ENCODE measurements around the gene TAOK2. TPM values are rescaled to one million over a fixed set of nuclear protein-coding genes. Genes with fewer than 3 reads are reported as not detected.

The TAOK2 gene
- total and polyA plus RNA-seq, 2 of the 13 experiments (the other 11 are each of a cell fraction or from before 2014, with no cell fraction given): 17.4 to 43.2 TPM

DNA sequence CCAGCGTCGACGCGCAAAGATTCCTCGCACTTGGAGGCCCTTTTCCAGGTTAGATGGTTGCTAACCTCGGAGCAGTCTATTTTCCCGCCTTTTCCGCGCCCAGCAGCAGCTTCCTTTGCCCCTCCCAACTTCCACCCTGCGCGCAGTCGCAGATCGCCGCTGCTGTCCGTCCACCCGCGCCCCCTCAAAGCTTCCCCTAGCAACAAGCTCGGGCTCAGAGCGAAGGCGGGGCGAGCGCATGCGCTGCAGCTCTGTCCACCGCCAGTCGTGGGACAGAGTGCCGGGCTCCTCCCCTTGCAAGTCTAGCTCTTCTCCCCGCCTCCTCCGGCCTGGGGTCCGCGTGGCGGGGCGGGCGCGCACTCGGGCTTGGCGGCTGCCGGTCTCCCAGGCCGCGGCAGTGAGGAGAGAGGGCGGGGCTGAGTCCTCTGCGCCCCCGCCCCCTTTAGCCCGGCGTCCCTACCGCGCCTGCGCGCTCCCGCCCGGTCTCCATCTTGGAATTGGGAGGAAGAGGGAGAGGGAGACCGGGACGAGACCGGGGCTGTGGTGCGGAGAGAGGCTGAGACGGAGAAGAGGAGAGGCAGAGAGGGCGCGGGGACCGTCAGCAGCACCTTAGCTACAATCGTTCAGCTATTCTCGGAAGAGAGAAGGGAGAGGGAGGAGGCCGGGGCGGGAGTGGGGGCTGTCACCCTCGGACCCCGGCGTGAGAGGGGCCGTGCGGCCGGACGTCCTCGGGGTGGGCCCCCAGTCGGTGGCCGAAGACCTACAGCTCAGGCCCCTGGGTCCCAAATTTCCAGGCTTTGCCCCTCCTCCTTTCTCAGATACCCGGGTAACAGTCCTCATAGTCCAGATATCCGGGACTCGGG lies at the start of gene TAOK2 (continued):
- TF ChIP-seq ZNF512B (CRISPR knock-in tag; IDR thresholded peaks at IDR 0.05; ENCODE audit: borderline replicate concordance) (no peak), TMF1 (CRISPR knock-in tag; IDR thresholded peaks at IDR 0.05; ENCODE audit: low read depth) (peak; percentile 66), SMC3 (IDR thresholded peaks at IDR 0.05; ENCODE audit: low read length) (no peak), ZNF446 (CRISPR knock-in tag; IDR thresholded peaks at IDR 0.05) (no peak; the same call in 1 of the 2 replicates), TP53 (CRISPR knock-in tag; conservative IDR thresholded peaks at IDR 0.05) (peak; percentile 87; the same call in 1 of the 2 replicates), POLR2A (IDR thresholded peaks at IDR 0.05; ENCODE audit: insufficient read depth in 1 of 2, low read depth in 2 of 2, low read length in 2 of 2) (peak; percentile 72 to 89), RELA (CRISPR knock-in tag; IDR thresholded peaks at IDR 0.05) (no peak; the same call in 1 of the 2 replicates), ZNF879 (CRISPR knock-in tag; IDR thresholded peaks at IDR 0.05) (peak; percentile 95), MAZ (IDR thresholded peaks at IDR 0.05; ENCODE audit: borderline replicate concordance, low read depth, low read length) (peak; percentile 87), MAZ (CRISPR knock-in tag; IDR thresholded peaks at IDR 0.05; ENCODE audit: low read depth) (peak; percentile 99; the same call in 1 of the 2 replicates), ZNF367 (CRISPR knock-in tag; IDR thresholded peaks at IDR 0.05; ENCODE audit: borderline replicate concordance) (no peak), ZNF468 (CRISPR knock-in tag; IDR thresholded peaks at IDR 0.05) (no peak), ZBTB2 (CRISPR knock-in tag; IDR thresholded peaks at IDR 0.05; ENCODE audit: low read depth) (peak; percentile 91), ASH2L (IDR thresholded peaks at IDR 0.05; ENCODE audit: insufficient read length, low read depth, low read length) (peak; percentile 64), RBAK (CRISPR knock-in tag; IDR thresholded peaks at IDR 0.05) (no peak), SIN3A (IDR thresholded peaks at IDR 0.05; ENCODE audit: borderline replicate concordance, low read depth, low read length) (peak; percentile 89; the same call in 1 of the 2 replicates), MIER3 (CRISPR knock-in tag; IDR thresholded peaks at IDR 0.05; ENCODE audit: borderline replicate concordance) (peak; percentile 79; the same call in 1 of the 2 replicates), CAMTA2 (CRISPR knock-in tag; IDR thresholded peaks at IDR 0.05; ENCODE audit: borderline replicate concordance) (peak; percentile 79; the same call in 1 of the 2 replicates), TOE1 (CRISPR knock-in tag; IDR thresholded peaks at IDR 0.05) (no peak), U2AF1 (optimal IDR thresholded peaks at IDR 0.05; ENCODE audit: low read depth, low read length) (peak; percentile 33), HNRNPL (IDR thresholded peaks at IDR 0.05; ENCODE audit: low read depth, low read length) (0 out of 2 replicates have a peak, but pooled peaks have one; percentile 13), KLF15 (CRISPR knock-in tag; IDR thresholded peaks at IDR 0.05; ENCODE audit: borderline replicate concordance) (peak; percentile 76)
- TF ChIP-seq, protein P1, sequence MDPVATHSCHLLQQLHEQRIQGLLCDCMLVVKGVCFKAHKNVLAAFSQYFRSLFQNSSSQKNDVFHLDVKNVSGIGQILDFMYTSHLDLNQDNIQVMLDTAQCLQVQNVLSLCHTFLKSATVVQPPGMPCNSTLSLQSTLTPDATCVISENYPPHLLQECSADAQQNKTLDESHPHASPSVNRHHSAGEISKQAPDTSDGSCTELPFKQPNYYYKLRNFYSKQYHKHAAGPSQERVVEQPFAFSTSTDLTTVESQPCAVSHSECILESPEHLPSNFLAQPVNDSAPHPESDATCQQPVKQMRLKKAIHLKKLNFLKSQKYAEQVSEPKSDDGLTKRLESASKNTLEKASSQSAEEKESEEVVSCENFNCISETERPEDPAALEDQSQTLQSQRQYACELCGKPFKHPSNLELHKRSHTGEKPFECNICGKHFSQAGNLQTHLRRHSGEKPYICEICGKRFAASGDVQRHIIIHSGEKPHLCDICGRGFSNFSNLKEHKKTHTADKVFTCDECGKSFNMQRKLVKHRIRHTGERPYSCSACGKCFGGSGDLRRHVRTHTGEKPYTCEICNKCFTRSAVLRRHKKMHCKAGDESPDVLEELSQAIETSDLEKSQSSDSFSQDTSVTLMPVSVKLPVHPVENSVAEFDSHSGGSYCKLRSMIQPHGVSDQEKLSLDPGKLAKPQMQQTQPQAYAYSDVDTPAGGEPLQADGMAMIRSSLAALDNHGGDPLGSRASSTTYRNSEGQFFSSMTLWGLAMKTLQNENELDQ (CRISPR knock-in tag; IDR thresholded peaks at IDR 0.05; ENCODE audit: borderline replicate concordance): peak; percentile 18; the same call in 1 of the 2 replicates

Measured in HepG2 (cell line).